ENCODE data around the gene FMO5. TPM values are rescaled to one million over a fixed set of nuclear protein-coding genes. Genes with fewer than 3 reads are reported as not detected.

Gene FMO5
- total RNA-seq, 6 experiments from 2014 or later: 0.21 to 0.53 (median 0.31) TPM; not detected in 1

GRCh38 chr1:147172168-147173016 lies 52.7 kb downstream of the FMO5 start, which contains the start of gene PRKAB2:
TSS of gene PRKAB2 (minus strand) at chr1:147172470. CDS start at chr1:147172144, 326 bp downstream.
- Mint-ChIP-seq H3K4me3 (peak within 1 kb of the TSS; percentile 99), H3K36me3 (ENCODE audit: low read depth) (peaks cover 15% of the 10 kb centered on the region; the same call in 1 of the 2 replicates), H3K4me1 (ENCODE audit: low read depth) (peaks cover 63% of the 10 kb centered on the region), H3K27ac (peak within 1 kb of the TSS; percentile 99), H3K9me3 (no peaks in the 10 kb centered on the region), H3K27me3 (ENCODE audit: insufficient read depth) (no peaks in the 10 kb centered on the region; the same call in 1 of the 2 replicates)
- DNase-seq: peak; percentile 96
- TF ChIP-seq CTCF (IDR thresholded peaks at IDR 0.05): peak; percentile 93

GRCh38 chr1:147171399-147172167 lies 53.6 kb downstream of the FMO5 start:
- peak; percentile 9 for DNase-seq
- peaks cover 67% of the 10 kb centered on the region for H3K4me1 Mint-ChIP-seq (ENCODE audit: low read depth)
- TF ChIP-seq CTCF (IDR thresholded peaks at IDR 0.05): no peak
- peak overlapping the region; percentile 82 for H3K27ac Mint-ChIP-seq
- H3K4me3 Mint-ChIP-seq: peak overlapping the region; percentile 99
- H3K9me3 Mint-ChIP-seq: no peaks in the 10 kb centered on the region
- H3K27me3 Mint-ChIP-seq (ENCODE audit: insufficient read depth): no peaks in the 10 kb centered on the region; the same call in 1 of the 2 replicates
- H3K36me3 Mint-ChIP-seq (ENCODE audit: low read depth): peaks cover 21% of the 10 kb centered on the region

- no peaks in the 10 kb centered on the region for H3K9me3 Mint-ChIP-seq
- peak overlapping the region; percentile 99 for H3K4me3 Mint-ChIP-seq
- no peaks in the 10 kb centered on the region; the same call in 1 of the 2 replicates for H3K27me3 Mint-ChIP-seq (ENCODE audit: insufficient read depth)
- DNase-seq: no peak
- peaks cover 32% of the 10 kb centered on the region for H3K36me3 Mint-ChIP-seq (ENCODE audit: low read depth)
- H3K4me1 Mint-ChIP-seq (ENCODE audit: low read depth): peaks cover 73% of the 10 kb centered on the region
- TF ChIP-seq CTCF (IDR thresholded peaks at IDR 0.05): no peak
- peak overlapping the region; percentile 82 for H3K27ac Mint-ChIP-seq
Observed at GRCh38 chr1:147169840-147170674, 55.1 kb downstream of the FMO5 start.

- no peaks in the 10 kb centered on the region; the same call in 1 of the 2 replicates for H3K27me3 Mint-ChIP-seq (ENCODE audit: insufficient read depth)
- H3K36me3 Mint-ChIP-seq (ENCODE audit: low read depth): peaks cover 33% of the 10 kb centered on the region
- DNase-seq: no peak
- TF ChIP-seq CTCF (IDR thresholded peaks at IDR 0.05): no peak
- peak overlapping the region; percentile 82 for H3K27ac Mint-ChIP-seq
- H3K9me3 Mint-ChIP-seq: no peaks in the 10 kb centered on the region
- H3K4me1 Mint-ChIP-seq (ENCODE audit: low read depth): peaks cover 69% of the 10 kb centered on the region
- peak overlapping the region; percentile 99 for H3K4me3 Mint-ChIP-seq
Observed at GRCh38 chr1:147169171-147169570, 56.0 kb downstream of the FMO5 start.

GRCh38 chr1:147168626-147169058 lies 56.5 kb downstream of the FMO5 start:
- no peaks in the 10 kb centered on the region; the same call in 1 of the 2 replicates for H3K27me3 Mint-ChIP-seq (ENCODE audit: insufficient read depth)
- peaks cover 64% of the 10 kb centered on the region for H3K4me1 Mint-ChIP-seq (ENCODE audit: low read depth)
- H3K27ac Mint-ChIP-seq: peak overlapping the region; percentile 82
- H3K36me3 Mint-ChIP-seq (ENCODE audit: low read depth): peaks cover 33% of the 10 kb centered on the region
- no peaks in the 10 kb centered on the region for H3K9me3 Mint-ChIP-seq
- peak overlapping the region; percentile 99 for H3K4me3 Mint-ChIP-seq
- peak; percentile 4 for DNase-seq
- no peak for TF ChIP-seq CTCF (IDR thresholded peaks at IDR 0.05)
